NCI-H345 (cell line): Measurements from ENCODE around the gene GOLGA7B.
A peak's percentile ranks its signal among the peaks of the same experiment; 100 is the strongest.

ENCODE experiments used
- DNase-seq: peaks from one replicate; lab custom pipeline; 2025; lab: John Stamatoyannopoulos, UW

The GOLGA7B gene

GRCh38 chr10:97849687-97850402 lies at the start of gene GOLGA7B:
Gene GOLGA7B, plus strand, starts transcription at chr10:97849843. Its CDS starts 461 bp downstream, at chr10:97850304.
- peak; percentile 47 for DNase-seq

DNA sequence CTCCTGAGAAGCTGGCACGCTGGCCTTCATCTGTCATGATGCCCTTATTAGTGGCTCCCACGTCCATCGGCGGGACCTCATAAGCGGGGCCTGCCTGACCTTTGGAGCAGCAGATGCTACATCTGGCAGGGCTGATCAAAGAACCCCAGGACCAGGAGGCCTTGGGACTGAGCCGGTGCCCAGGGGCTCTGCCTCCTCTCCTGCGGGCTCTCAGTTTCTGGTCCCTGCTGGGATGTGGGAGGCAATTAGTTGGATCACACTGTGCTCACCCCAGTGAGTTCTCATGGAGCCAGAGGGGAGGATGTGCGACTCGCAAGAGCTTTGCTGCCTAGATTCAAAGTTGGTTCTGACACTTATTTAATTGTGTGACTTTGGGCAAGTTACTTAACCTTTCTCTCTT lies 49.2 kb upstream of the GOLGA7B start:
- no peak for DNase-seq

GRCh38 chr10:97801422-97801821 lies 48.2 kb upstream of the GOLGA7B start:
- no peak for DNase-seq

DNA sequence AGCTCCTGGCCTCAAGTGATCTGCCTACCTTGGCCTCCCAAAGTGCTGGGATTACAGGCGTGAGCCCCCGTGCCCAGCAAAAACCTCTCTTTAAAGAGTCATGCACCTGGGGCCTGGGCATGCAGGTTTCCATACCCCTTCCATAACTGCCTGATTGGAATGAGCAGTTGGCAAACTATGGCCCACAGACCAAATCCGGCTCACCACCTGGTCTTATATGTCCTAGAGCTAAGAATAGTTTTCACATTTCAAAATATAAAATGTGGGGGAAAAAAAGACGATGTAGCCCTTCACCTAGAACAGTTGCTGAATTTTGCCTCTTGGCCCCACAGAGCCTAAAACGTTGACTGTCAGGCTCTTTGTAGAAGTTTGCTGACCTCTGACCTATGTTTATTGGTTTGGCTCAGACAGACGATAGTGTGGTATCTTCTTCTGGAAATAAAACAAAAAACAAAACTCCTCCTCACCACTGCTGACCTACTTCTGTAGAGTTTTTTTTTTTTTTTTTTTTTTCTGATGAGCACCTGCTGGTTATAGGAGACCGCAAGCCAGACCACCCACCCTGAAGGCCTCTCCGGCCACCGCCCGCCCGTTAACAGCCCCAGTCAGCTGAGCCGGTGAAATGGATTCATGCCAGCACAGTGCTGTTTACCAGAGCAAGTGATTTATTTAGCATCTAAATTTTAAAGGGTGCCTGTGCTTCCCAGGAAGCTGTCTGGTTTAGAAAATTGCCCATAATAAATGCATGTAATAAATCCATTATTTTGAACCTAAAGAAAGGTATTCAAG lies 44.4 kb upstream of the GOLGA7B start:
- DNase-seq, result no peak

- no peak for DNase-seq
Measured at GRCh38 chr10:97805949-97806348, 43.7 kb upstream of the GOLGA7B start.

DNA sequence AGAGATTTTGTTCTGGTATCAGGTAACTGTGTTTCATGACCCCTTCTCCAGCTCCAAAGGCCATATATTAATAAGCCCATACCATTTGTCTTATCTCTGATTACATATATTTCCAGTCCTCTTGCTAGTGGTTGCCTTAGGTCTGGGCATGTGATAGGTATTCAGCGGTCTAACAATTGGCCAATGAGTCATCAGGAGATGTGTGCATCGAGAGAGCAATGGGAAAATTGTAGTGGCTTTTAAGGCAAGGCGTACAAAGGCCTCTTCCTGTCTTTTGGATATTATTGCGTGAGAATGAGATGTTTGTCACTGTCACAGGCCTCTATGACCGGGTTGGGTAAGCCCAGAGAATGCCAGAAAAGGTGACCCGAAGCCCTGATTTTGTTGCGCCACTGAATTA lies 39.2 kb upstream of the GOLGA7B start:
- DNase-seq, result no peak

DNA sequence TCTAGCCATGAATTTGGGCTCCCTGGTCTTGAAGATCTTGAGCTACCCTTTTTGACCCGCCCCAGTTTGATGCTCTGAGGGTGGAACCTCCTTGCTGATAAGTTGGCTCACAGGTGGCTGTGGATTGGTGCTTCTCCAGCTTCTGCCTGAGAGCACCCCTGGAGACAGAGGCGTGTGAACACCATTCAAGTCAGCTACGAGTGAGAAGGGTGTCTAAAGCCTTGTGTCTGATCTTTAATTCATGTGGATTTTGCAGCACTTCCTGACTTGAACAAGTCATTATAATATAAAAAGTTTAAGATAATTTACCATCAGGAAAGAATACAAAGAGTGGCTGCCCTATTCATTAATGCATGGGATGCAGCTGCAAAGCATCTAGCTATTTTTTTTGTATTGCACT lies 37.7 kb upstream of the GOLGA7B start:
- no peak for DNase-seq

GRCh38 chr10:97812696-97813095 lies 36.9 kb upstream of the GOLGA7B start:
- no peak for DNase-seq

GRCh38 chr10:97813311-97813710 lies 36.3 kb upstream of the GOLGA7B start:
- no peak for DNase-seq

- no peak for DNase-seq
Measured at GRCh38 chr10:97814996-97815395, 34.6 kb upstream of the GOLGA7B start.

DNA sequence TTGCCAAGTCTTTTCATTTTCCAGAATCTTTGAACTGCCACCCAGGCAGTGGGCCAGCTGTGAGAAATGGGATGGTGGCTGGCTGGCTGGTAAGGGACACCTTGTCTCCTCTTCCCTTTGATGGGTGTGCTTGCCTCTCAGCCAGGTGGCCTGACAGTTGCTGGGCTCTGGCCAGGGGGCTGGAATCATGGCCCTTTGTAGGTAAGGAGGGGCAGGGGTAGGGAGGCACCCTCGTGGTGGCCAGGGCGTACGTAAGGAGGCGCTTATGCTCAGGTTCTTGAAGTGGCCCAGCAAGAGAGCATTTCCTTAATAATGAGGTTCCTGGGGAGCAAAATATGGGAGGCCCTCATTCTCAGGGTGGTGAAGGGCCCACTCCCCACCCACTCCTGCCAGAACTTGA lies 33.0 kb upstream of the GOLGA7B start:
- no peak for DNase-seq

DNA sequence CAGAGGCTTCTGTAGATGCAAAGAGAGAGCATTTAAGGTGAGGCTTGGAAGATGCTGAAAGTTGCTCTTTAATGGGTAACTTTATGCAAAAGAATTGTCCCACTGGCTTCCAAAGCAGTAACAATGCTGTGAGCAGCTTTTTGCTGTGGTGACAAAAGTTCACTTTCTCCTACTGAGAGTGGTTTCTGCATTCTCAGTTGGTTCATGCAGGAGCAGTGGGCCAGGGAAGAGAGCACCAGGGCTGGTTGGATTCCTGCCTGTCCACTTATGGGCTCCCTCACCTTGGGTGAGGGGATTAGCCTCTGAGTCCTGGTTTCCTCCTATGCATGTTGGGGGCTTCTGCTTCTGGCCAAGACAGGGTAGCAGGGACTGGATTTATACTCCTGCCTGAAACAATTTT lies 31.1 kb upstream of the GOLGA7B start:
- DNase-seq, result no peak

DNA sequence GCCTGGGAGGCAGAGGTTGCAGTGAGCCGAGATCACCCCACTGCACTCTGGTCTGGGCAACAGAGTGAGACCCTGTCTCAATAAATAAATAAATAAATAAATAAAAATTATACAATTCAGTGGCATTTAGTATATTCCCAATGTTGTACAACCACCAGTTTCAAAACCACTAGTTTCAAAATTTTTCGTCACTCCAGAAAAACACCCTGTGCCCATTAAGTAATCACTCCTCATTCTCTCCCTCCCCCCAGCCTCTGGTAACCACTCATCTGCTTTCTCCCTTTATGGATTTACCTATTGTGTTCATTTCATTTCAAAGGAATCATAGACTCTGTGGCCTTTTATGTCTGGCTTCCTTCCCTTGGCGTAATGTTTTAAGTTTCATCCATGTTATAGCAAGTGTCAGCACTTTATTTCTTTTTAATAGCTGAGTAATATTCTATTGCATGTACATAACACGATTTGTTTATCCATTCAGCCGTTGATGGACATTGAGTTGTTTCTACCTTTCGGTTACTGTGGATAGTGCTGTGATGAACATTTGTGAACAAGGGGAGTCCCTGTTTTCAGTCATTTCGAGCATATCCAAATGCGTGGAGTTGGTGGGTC lies 29.4 kb upstream of the GOLGA7B start:
- no peak for DNase-seq

GRCh38 chr10:97821308-97822038 lies 28.2 kb upstream of the GOLGA7B start:
- no peak for DNase-seq

- DNase-seq, result no peak
Measured at GRCh38 chr10:97822261-97822687, 27.4 kb upstream of the GOLGA7B start.

DNA sequence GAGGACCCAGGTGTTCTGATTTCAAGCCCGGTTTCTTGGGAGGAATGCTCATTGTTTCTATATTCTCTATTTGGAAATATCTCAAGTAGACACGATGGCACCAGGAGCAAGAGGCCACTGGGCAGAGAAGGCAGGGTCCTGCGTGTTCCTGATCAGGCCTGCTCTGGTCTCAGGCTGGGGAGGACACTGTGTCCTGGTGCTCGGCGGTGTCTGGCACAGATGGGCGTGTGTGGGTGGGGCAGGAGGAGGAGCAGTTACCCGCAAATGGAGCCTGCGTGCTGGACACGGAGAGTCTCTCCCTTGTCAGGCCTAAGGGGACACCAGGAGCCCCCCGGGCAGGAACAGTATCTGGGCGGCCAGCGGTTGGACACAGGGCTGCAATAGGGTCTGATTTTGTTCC lies 25.9 kb upstream of the GOLGA7B start:
- no peak for DNase-seq

- DNase-seq, result no peak
Measured at GRCh38 chr10:97825020-97825760, 24.5 kb upstream of the GOLGA7B start.

DNA sequence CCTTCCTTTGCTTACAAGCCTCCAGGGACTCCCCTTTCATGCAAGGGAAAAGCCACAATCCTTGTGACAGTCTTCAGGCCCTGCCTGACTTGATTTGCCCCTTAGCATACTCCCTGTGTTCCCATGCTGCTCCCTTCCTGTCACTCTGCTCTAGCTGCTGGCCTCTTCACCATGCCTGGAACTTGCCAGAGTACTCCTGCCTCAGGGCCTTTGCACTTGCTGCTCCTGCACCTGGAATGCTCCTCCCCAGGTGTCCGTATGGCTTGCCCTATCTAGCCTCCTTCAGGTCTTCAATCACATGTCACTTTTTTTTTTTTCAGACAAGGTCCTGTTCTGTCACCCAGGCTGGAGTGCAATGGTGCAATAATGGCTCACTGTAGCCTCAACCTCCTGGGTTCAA lies 22.8 kb upstream of the GOLGA7B start:
- DNase-seq, result no peak

GRCh38 chr10:97827702-97828291 lies 21.8 kb upstream of the GOLGA7B start:
- DNase-seq, result no peak

- DNase-seq, result no peak
Measured at GRCh38 chr10:97828721-97829120, 20.9 kb upstream of the GOLGA7B start.

- DNase-seq, result peak; percentile 17
Measured at GRCh38 chr10:97830064-97830463, 19.6 kb upstream of the GOLGA7B start.
